H1 (cell line): ENCODE results near the gene OR2V2. TPM values are rescaled to one million over a fixed set of nuclear protein-coding genes. Genes with fewer than 3 reads are reported as not detected.
A peak's percentile ranks its signal among the peaks of the same experiment; 100 is the strongest.

Experiments used
- BACH1 ChIP-seq: IDR thresholded peaks from 2 replicates; pipeline ENCODE4 v1.6.1; 2012; ENCODE audit warnings: low read length, improper control_type of control experiment
- GABPA ChIP-seq: IDR thresholded peaks from 2 replicates; pipeline ENCODE4 v1.6.1; 2011; ENCODE audit warnings: mild to moderate bottlenecking, low read length, moderate library complexity, borderline replicate concordance; ENCODE audit not compliant: insufficient read depth
- JUN ChIP-seq: IDR thresholded peaks from 2 replicates; pipeline ENCODE4 v1.6.1; 2011; ENCODE audit warnings: low read depth, mild to moderate bottlenecking, improper control_type of control experiment, low read length
- JUND ChIP-seq: IDR thresholded peaks from 2 replicates; pipeline ENCODE4 v1.6.1; 2011; ENCODE audit warnings: mild to moderate bottlenecking, improper control_type of control experiment, low read length
- RBBP5 ChIP-seq: IDR thresholded peaks from 2 replicates; pipeline ENCODE4 v1.7.1; 2012; ENCODE audit warnings: low read depth, mild to moderate bottlenecking, inconsistent platforms, low read length, moderate library complexity, borderline replicate concordance
- SIRT6 ChIP-seq: IDR thresholded peaks from one replicate; pipeline ENCODE4 v1.7.1; 2012; ENCODE audit warnings: low read length, inconsistent platforms
- SP1 ChIP-seq: IDR thresholded peaks from 2 replicates; pipeline ENCODE4 v1.6.1; 2011; ENCODE audit warnings: low read depth, low read length
- TBP ChIP-seq: IDR thresholded peaks from 2 replicates; pipeline ENCODE4 v1.6.1; 2011; ENCODE audit warnings: low read depth, low read length, improper control_type of control experiment
- TEAD4 ChIP-seq: IDR thresholded peaks from 2 replicates; pipeline ENCODE4 v1.6.1; 2012; ENCODE audit warnings: low read depth, low read length, inconsistent platforms, mixed read lengths
- polyA plus RNA-seq, 7 experiments: library from polyadenylated mRNA; depleted of rRNA in 3 of 7; stranded (reverse) in 5 of 7; unstranded in 2 of 7; fragments of >200 nt in 5 of 7; fragments of 200-250 nt in 2 of 7; gene quantifications; 1 replicate in 5 of 7; 2 replicates in 1 of 7; 4 replicates in 1 of 7; pipeline versions ENCODE4 v1.2.1 to v1.2.3, GENCODE V29; 2011 to 2013; ENCODE audit warnings: missing spikeins in 2 of 7, mixed read lengths in 2 of 7
- total RNA-seq: library from RNA; stranded (reverse); fragmentation: NEBNext Ultra II Directional; extraction: Animal tissue kit (Norgen Biotek cat#: 25700); gene quantifications from 2 replicates; pipeline ENCODE4 v1.2.1, GENCODE V29; 2021
- TF ChIP-seq, protein P1 (sequence below): IDR thresholded peaks from 2 replicates; pipeline ENCODE4 v1.6.1; 2011; ENCODE audit warnings: low read length, improper control_type of control experiment
- TF ChIP-seq, protein P2 (sequence below): IDR thresholded peaks from 2 replicates; pipeline ENCODE4 v1.6.1; 2012; ENCODE audit warnings: inconsistent platforms
- TF ChIP-seq, protein P3 (sequence below): IDR thresholded peaks from 2 replicates; pipeline ENCODE4 v1.6.1; 2012; ENCODE audit warnings: inconsistent platforms

OR2V2 gene
- total and polyA plus RNA-seq, 2 of the 8 experiments (the other 6 are each of a cell fraction or from before 2014, with no cell fraction given), result not detected

DNA sequence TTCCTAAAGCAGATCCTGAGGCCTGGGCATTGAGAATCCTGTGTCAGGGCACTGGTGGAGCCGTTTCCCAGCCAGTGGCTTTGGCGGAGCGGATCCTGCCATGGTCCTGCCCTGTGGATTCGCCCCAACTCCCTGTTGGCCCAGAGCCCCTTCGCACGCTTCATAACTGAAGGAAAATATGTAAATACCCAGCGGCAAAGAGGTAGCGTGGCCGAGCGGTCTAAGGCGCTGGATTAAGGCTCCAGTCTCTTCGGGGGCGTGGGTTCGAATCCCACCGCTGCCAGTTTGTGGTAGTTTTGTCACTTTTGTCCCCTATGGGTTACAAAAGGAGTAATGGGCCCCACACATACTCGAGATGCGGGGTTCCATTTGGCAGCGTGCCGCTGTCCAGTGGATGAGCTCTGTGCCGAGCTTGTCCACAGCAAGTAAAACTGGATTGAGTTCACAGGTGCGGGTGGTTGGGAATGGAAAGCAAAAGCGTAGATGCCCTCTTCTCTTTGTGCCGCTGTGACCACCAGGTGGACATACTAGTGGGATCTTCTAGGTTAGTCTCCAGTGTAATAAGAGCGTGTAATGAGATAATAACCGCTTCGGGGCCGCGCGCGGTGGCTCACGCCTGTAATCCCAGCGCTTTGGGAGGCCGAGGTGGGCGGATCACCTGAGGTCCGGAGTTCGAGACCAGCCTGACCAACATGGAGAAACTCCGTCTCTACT is 40.3 kb downstream of the OR2V2 start (continued):
- TF ChIP-seq TBP (peak; percentile 99), SIRT6 (no peak), RBBP5 (peak; percentile 66; the same call in 1 of the 2 replicates), JUN (0 out of 2 replicates have a peak, but pooled peaks have one; percentile 1), TEAD4 (peak; percentile 80), JUND (no peak), GABPA (no peak), BACH1 (no peak; the same call in 1 of the 2 replicates), SP1 (no peak)
- TF ChIP-seq, protein P1, sequence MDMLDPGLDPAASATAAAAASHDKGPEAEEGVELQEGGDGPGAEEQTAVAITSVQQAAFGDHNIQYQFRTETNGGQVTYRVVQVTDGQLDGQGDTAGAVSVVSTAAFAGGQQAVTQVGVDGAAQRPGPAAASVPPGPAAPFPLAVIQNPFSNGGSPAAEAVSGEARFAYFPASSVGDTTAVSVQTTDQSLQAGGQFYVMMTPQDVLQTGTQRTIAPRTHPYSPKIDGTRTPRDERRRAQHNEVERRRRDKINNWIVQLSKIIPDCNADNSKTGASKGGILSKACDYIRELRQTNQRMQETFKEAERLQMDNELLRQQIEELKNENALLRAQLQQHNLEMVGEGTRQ, result no peak
- TF ChIP-seq, protein P2, sequence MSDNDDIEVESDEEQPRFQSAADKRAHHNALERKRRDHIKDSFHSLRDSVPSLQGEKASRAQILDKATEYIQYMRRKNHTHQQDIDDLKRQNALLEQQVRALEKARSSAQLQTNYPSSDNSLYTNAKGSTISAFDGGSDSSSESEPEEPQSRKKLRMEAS, result peak; percentile 33; the same call in 1 of the 2 replicates
- TF ChIP-seq, protein P3, sequence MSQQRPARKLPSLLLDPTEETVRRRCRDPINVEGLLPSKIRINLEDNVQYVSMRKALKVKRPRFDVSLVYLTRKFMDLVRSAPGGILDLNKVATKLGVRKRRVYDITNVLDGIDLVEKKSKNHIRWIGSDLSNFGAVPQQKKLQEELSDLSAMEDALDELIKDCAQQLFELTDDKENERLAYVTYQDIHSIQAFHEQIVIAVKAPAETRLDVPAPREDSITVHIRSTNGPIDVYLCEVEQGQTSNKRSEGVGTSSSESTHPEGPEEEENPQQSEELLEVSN, result no peak
